B cell (primary cell): ENCODE measurements around the gene LIFR. TPM values are rescaled to one million over a fixed set of nuclear protein-coding genes. Genes with fewer than 3 reads are reported as not detected.

Experiments
- ATAC-seq: fragments of 200-7000 bp; cut with Tn5 transposase; one replicate; pipeline ENCODE4 v1.10.0; 2021; ENCODE audit warnings: low read depth, mild to moderate bottlenecking, moderate number of reproducible peaks, moderate library complexity
- CTCF ChIA-PET: fragments of 350-600 bp; sonication (Branson Sonifier 250); formaldehyde crosslinking; loops from one replicate; lab custom pipeline; 2021; ENCODE audit warnings: antibody characterized with exemption, inconsistent platforms; lab: Charles Lee
- POLR2A ChIA-PET: fragments of 350-600 bp; sonication (Branson Sonifier 250); formaldehyde crosslinking; loops from one replicate; lab custom pipeline; 2021; ENCODE audit warnings: antibody characterized with exemption; lab: Charles Lee
- DNase-seq: peaks from one replicate; pipeline ENCODE4 v3.0.0; 2013
- H2AFZ ChIP-seq: 2 replicates; pipeline ENCODE4 v1.6.1; 2012; ENCODE audit warnings: mild to moderate bottlenecking, low read depth, low read length; ENCODE audit not compliant: insufficient read depth, poor library complexity, severe bottlenecking
- H3K27ac ChIP-seq, 2 donors: 1 replicate in 1 of 2; 2 replicates in 1 of 2; pipeline ENCODE4 v1.5.1; 2012 to 2013; ENCODE audit warnings: low read length in 2 of 2, mild to moderate bottlenecking in 2 of 2, moderate library complexity in 1 of 2
- H3K27me3 ChIP-seq, 4 experiments: fragments of 200-600 bp in 1 of 4; sonication (generic) in 1 of 4; replicated peaks in 1 of 4; 1 replicate in 2 of 4; 2 replicates in 2 of 4; pipeline versions ENCODE4 v1.6.1 to v1.7.0; 2013 to 2016; ENCODE audit warnings: low read length in 3 of 4, mild to moderate bottlenecking in 2 of 4, mixed read lengths in 1 of 4, moderate library complexity in 1 of 4; ENCODE audit not compliant: insufficient read depth in 4 of 4, control insufficient read depth in 3 of 4; ENCODE audit errors: control extremely low read depth in 1 of 4
- H3K36me3 ChIP-seq, 2 experiments: replicated peaks in 1 of 2; 1 replicate in 1 of 2; 2 replicates in 1 of 2; pipeline versions ENCODE4 v1.6.1 to v1.7.1; 2013; ENCODE audit warnings: low read length in 1 of 2; ENCODE audit not compliant: insufficient read depth in 2 of 2, control insufficient read depth in 1 of 2; ENCODE audit errors: control extremely low read depth in 1 of 2, extremely low read depth in 1 of 2
- H3K4me1 ChIP-seq, 2 donors: fragments of 200-600 bp in 1 of 2; sonication (generic) in 1 of 2; 1 replicate in 1 of 2; 2 replicates in 1 of 2; pipeline versions ENCODE4 v1.5.1 to v1.6.1; 2013 to 2017; ENCODE audit warnings: low read length in 2 of 2; ENCODE audit not compliant: control insufficient read depth in 2 of 2, insufficient read depth in 2 of 2
- H3K4me2 ChIP-seq: replicated peaks from 2 replicates; pipeline ENCODE3; 2012; ENCODE audit warnings: mild to moderate bottlenecking, low read depth, low read length; ENCODE audit not compliant: poor library complexity, severe bottlenecking
- H3K4me3 ChIP-seq, 5 experiments: fragments of 200-600 bp in 1 of 5; sonication (generic) in 1 of 5; 1 replicate in 3 of 5; 2 replicates in 2 of 5; pipeline versions ENCODE4 v1.5.1 to v1.7.0; 2011 to 2016; ENCODE audit warnings: low read length in 4 of 5, mild to moderate bottlenecking in 4 of 5, low read depth in 2 of 5, control low read depth in 1 of 5, moderate library complexity in 1 of 5; ENCODE audit not compliant: insufficient read depth in 1 of 5; ENCODE audit errors: control extremely low read depth in 1 of 5, extremely low read depth in 1 of 5
- H3K79me2 ChIP-seq: fragments of 200-600 bp; sonication (generic); one replicate; pipeline ENCODE4 v1.6.0; 2016; ENCODE audit warnings: low read length; ENCODE audit not compliant: control insufficient read depth, insufficient read depth
- H3K9ac ChIP-seq: fragments of 200-600 bp; sonication (generic); 2 replicates; pipeline ENCODE4 v1.6.1; 2017; ENCODE audit warnings: mild to moderate bottlenecking, low read length, moderate library complexity
- H3K9me3 ChIP-seq, 3 donors: one replicate each; pipeline versions ENCODE4 v1.6.1 to v1.7.1; 2013; ENCODE audit warnings: low read length in 2 of 3; ENCODE audit not compliant: control insufficient read depth in 2 of 3, insufficient read depth in 1 of 3; ENCODE audit errors: control extremely low read depth in 1 of 3
- H4K20me1 ChIP-seq: 2 replicates; pipeline ENCODE4 v1.6.0; 2012; ENCODE audit warnings: mild to moderate bottlenecking, low read length; ENCODE audit not compliant: insufficient read depth, control insufficient read depth, poor library complexity, severe bottlenecking
- H3K27ac Mint-ChIP-seq: one replicate; pipeline ENCODE4 v1.8.0; 2021; ENCODE audit warnings: mixed read lengths
- H3K27me3 Mint-ChIP-seq: one replicate; pipeline ENCODE4 v1.8.0; 2021; ENCODE audit warnings: mixed read lengths
- H3K4me1 Mint-ChIP-seq: one replicate; pipeline ENCODE4 v1.8.0; 2021; ENCODE audit warnings: mixed read lengths
- H3K4me3 Mint-ChIP-seq: one replicate; pipeline ENCODE4 v1.8.0; 2021; ENCODE audit warnings: mixed read lengths
- H3K9me3 Mint-ChIP-seq: one replicate; pipeline ENCODE4 v1.8.0; 2022; ENCODE audit warnings: mixed read lengths; ENCODE audit not compliant: insufficient read depth
- CTCF ChIP-seq: fragments of 200-600 bp; IDR thresholded peaks from one replicate; pipeline ENCODE4 v1.8.0; 2022; ENCODE audit warnings: antibody characterized with exemption, mild to moderate bottlenecking
- whole genome bisulfite sequencing: methylation state at CpG from one replicate; pipeline ENCODE4 v1.1.5; 2013; ENCODE audit warnings: missing lambda C conversion rate; ENCODE audit not compliant: insufficient coverage; 5-methylcytosine and 5-hydroxymethylcytosine counted together
- intact Hi-C: fragments of 100-400 bp; cut with micrococcal nuclease; formaldehyde crosslinking; loops from one replicate; pipeline ENCODE4 v1.10.0; 2022
- polyA minus RNA-seq: library from RNA; depleted of rRNA, polyadenylated mRNA; stranded (reverse); fragments of >200 nt; gene quantifications from 2 replicates; pipeline ENCODE4 v1.2.3, GENCODE V29; 2012
- polyA plus RNA-seq: library from polyadenylated mRNA; depleted of rRNA; stranded (reverse); fragments of >200 nt; gene quantifications from 2 replicates; pipeline ENCODE4 v1.2.3, GENCODE V29; 2012
- total RNA-seq, 2 donors: library from RNA; stranded (reverse); fragments of 120-200 nt in 1 of 2; gene quantifications; 1 replicate in 1 of 2; 2 replicates in 1 of 2; pipeline versions ENCODE4 v1.2.3 to v1.2.4, GENCODE V29; 2013 to 2022

The LIFR gene
- not detected in 2 replicates for total RNA-seq
- 1.7 TPM for total RNA-seq (2013)
- polyA plus RNA-seq, result not detected in 2 replicates
- not detected in 2 replicates for polyA minus RNA-seq

DNA sequence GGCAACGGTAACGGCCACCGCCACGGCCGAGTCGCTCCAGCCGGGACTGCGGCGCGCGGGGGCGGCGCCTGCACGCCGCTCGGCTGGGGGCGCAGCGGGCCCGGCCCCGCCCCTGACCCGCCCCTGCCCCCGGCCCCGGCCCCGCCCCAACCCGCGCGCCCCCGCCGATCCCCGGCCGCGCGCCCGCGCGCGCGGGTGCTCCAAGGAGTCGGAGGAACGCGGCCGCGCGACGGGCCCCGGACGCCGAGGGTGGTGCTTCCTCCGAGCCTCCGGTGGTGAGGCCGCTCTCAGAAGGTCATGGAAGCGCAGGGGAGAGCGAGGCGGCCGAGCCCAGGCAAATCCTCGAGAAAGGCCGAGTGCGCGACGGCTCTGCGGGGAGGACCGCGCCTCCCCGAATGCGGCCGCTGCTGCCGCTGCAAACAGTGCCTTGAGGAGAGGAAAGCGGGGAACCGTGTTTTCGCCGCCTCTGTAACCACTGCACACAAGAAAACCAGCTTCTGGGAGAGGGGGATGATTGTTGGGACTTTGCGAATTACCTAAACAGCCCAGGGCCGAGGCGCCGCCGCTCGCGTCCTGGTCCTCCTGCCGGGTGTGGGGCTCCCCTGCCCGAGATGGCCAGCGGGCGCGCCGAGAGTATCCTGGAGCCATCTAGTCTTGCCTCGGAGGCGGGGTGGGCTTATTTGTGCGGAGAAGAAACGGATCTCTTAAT lies at the start of gene LIFR:
Gene LIFR, minus strand, starts transcription at position 48 of the 709 bp plus-strand sequence. CDS start 25,999 bp downstream, outside the sequence.
- CTCF ChIA-PET, result no interaction called here

More for the DNA sequence above, at the start of gene LIFR:
- Mint-ChIP-seq H3K4me1 (peaks cover 12% of the 10 kb centered on the region), H3K27me3 (peaks cover 61% of the 10 kb centered on the region), H3K27ac (no peak within 1 kb of the TSS), H3K4me3 (peak within 1 kb of the TSS; percentile 84), H3K9me3 (no peaks in the 10 kb centered on the region)
- 3% methylated on average over 77 of the region's 88 CpGs for WGBS
- H3K4me3 ChIP-seq, result peak within 1 kb of the TSS in 4 of 5 experiments; percentile 21 to 47 (median 40)
- peak within 1 kb of the TSS; percentile 48 for H2AFZ ChIP-seq
- H4K20me1 ChIP-seq, result no peaks in the 10 kb centered on the region
- H3K36me3 ChIP-seq, result no peaks in the 10 kb centered on the region
- H3K4me1 ChIP-seq, result peaks cover 8 to 15% of the 10 kb centered on the region in 2 donors
- peak within 1 kb of the TSS; percentile 69 for H3K4me2 ChIP-seq
- no peaks in the 10 kb centered on the region for H3K79me2 ChIP-seq
- no peak for TF ChIP-seq CTCF
- intact Hi-C loops, result loop anchor here (2.0 kb wide), 1 partner anchor 114 kb away; no protein-coding TSS in a partner anchor
- H3K9me3 ChIP-seq, result peaks cover 0 to 4% (median 0%) of the 10 kb centered on the region in 3 donors
- H3K27ac ChIP-seq, result no peak within 1 kb of the TSS
- POLR2A ChIA-PET, result no interaction called here
- H3K27me3 ChIP-seq, result peaks cover 0 to 43% (median 30%) of the 10 kb centered on the region in 4 experiments
- peak; percentile 30 for DNase-seq
- ATAC-seq, result peak; percentile 36
- peak within 1 kb of the TSS; percentile 49 for H3K9ac ChIP-seq
